ENCODE measurements around the gene DCAF8. TPM values are rescaled to one million over a fixed set of nuclear protein-coding genes. Genes with fewer than 3 reads are reported as not detected.

DCAF8 gene
- total and polyA plus RNA-seq, 2 donors (not counting 1 experiment from before 2014, with no cell fraction given), result 194 to 266 TPM

- ChIA-PET POLR2A (interaction anchor here (1.0 to 2.2 kb wide), 3 partner anchors 21 to 183 kb away, joined by 3 to 20 read pairs (median 3); partner anchors contain the start of gene DCAF8), CTCF (interaction anchor here (0.6 to 2.0 kb wide), 9 partner anchors 19 to 468 kb away, joined by 3 to 9 read pairs (median 3); partner anchors contain the start of gene DCAF8)
- Mint-ChIP-seq H3K9me3 (ENCODE audit: insufficient read depth) (no peaks in the 10 kb centered on the region), H3K4me1 (peaks cover 21% of the 10 kb centered on the region), H3K27me3 (no peaks in the 10 kb centered on the region), H3K27ac (peak overlapping the region; percentile 96), H3K4me3 (peak overlapping the region; percentile 97)
- Histone ChIP-seq H3K4me2 (replicated peaks; ENCODE audit: low read depth, low read length, poor library complexity, severe bottlenecking) (peak overlapping the region; percentile 77), H3K27ac (ENCODE audit: low read length in 2 of 2) (peak overlapping the region; percentile 26 to 75), H3K4me3 (ENCODE audit: control extremely low read depth in 1 of 5, extremely low read depth in 1 of 5, insufficient read depth in 1 of 5, low read depth in 2 of 5, low read length in 4 of 5) (peak overlapping the region; percentile 59 to 88 (median 78)), H4K20me1 (ENCODE audit: control insufficient read depth, insufficient read depth, low read length, poor library complexity, severe bottlenecking) (no peaks in the 10 kb centered on the region), H3K9ac (ENCODE audit: low read length) (peak overlapping the region; percentile 78), H2AFZ (ENCODE audit: insufficient read depth, low read depth, low read length, poor library complexity, severe bottlenecking) (peak overlapping the region; percentile 81), H3K9me3 (ENCODE audit: control extremely low read depth in 1 of 3, control insufficient read depth in 2 of 3, insufficient read depth in 1 of 3, low read length in 2 of 3) (no peaks in the 10 kb centered on the region), H3K27me3 (replicated peaks in 1 of 4; ENCODE audit: control extremely low read depth in 1 of 4, control insufficient read depth in 3 of 4, insufficient read depth in 4 of 4, low read length in 3 of 4) (no peaks in the 10 kb centered on the region), H3K79me2 (ENCODE audit: control insufficient read depth, insufficient read depth, low read length) (peaks cover 30% of the 10 kb centered on the region), H3K36me3 (replicated peaks in 1 of 2; ENCODE audit: control extremely low read depth in 1 of 2, control insufficient read depth in 1 of 2, extremely low read depth in 1 of 2, insufficient read depth in 2 of 2, low read length in 1 of 2) (peaks cover 0 to 41% of the 10 kb centered on the region in 2 experiments), H3K4me1 (ENCODE audit: control insufficient read depth in 2 of 2, insufficient read depth in 2 of 2, low read length in 2 of 2) (peaks cover 9 to 21% of the 10 kb centered on the region in 2 donors)
- DNase-seq, result no peak
- intact Hi-C loops (cut with micrococcal nuclease), result loop anchor here (2.0 kb wide), 1 partner anchor 58 kb away; the partner anchor contains the start of genes COPA and NCSTN
- no peak for TF ChIP-seq CTCF (IDR thresholded peaks at IDR 0.05)
- no peak for TF ChIP-seq EZH2 (IDR thresholded peaks at IDR 0.05; ENCODE audit: borderline replicate concordance, insufficient read depth, low read depth, low read length, poor library complexity, severe bottlenecking)
- WGBS (ENCODE audit: insufficient coverage), result 11% methylated on average over 11 of the region's 15 CpGs
- ATAC-seq (ENCODE audit: low read depth), result peak; percentile 2
Measured at GRCh38 chr1:160284220-160284781, 22.0 kb upstream of the DCAF8 start.

GRCh38 chr1:160282807-160283206 is 20.5 kb upstream of the DCAF8 start:
- H3K9ac ChIP-seq (ENCODE audit: low read length), result no peak overlapping the region
- peaks cover 30% of the 10 kb centered on the region for H3K79me2 ChIP-seq (ENCODE audit: control insufficient read depth, insufficient read depth, low read length)
- peaks cover 2 to 47% of the 10 kb centered on the region in 2 experiments for H3K36me3 ChIP-seq (replicated peaks in 1 of 2; ENCODE audit: control extremely low read depth in 1 of 2, control insufficient read depth in 1 of 2, extremely low read depth in 1 of 2, insufficient read depth in 2 of 2, low read length in 1 of 2)
- no peak for DNase-seq
- no peaks in the 10 kb centered on the region for H3K27me3 Mint-ChIP-seq
- H3K4me2 ChIP-seq (replicated peaks; ENCODE audit: low read depth, low read length, poor library complexity, severe bottlenecking), result no peak overlapping the region
- ChIA-PET CTCF (interaction anchor here (1.3 to 5.3 kb wide), 2 partner anchors 9 to 94 kb away, joined by 3 to 32 read pairs; no protein-coding TSS in a partner anchor), POLR2A (no interaction called here)
- H3K4me3 Mint-ChIP-seq, result no peak overlapping the region
- H4K20me1 ChIP-seq (ENCODE audit: control insufficient read depth, insufficient read depth, low read length, poor library complexity, severe bottlenecking), result no peaks in the 10 kb centered on the region
- intact Hi-C loops (cut with micrococcal nuclease), result no loop called here
- ATAC-seq (ENCODE audit: low read depth), result no peak
- H3K4me1 ChIP-seq (ENCODE audit: control insufficient read depth in 2 of 2, insufficient read depth in 2 of 2, low read length in 2 of 2), result peaks cover 9 to 21% of the 10 kb centered on the region in 2 donors
- peaks cover 21% of the 10 kb centered on the region for H3K4me1 Mint-ChIP-seq
- H3K27ac Mint-ChIP-seq, result no peak overlapping the region
- H3K27ac ChIP-seq (ENCODE audit: low read length in 2 of 2), result no peak overlapping the region
- no peaks in the 10 kb centered on the region for H3K27me3 ChIP-seq (replicated peaks in 1 of 4; ENCODE audit: control extremely low read depth in 1 of 4, control insufficient read depth in 3 of 4, insufficient read depth in 4 of 4, low read length in 3 of 4)
- 99% methylated on average over 7 of the region's 7 CpGs for WGBS (ENCODE audit: insufficient coverage)
- no peaks in the 10 kb centered on the region for H3K9me3 ChIP-seq (ENCODE audit: control extremely low read depth in 1 of 3, control insufficient read depth in 2 of 3, insufficient read depth in 1 of 3, low read length in 2 of 3)
- TF ChIP-seq CTCF (IDR thresholded peaks at IDR 0.05) (no peak), EZH2 (IDR thresholded peaks at IDR 0.05; ENCODE audit: borderline replicate concordance, insufficient read depth, low read depth, low read length, poor library complexity, severe bottlenecking) (no peak)
- no peak overlapping the region for H3K4me3 ChIP-seq (ENCODE audit: control extremely low read depth in 1 of 5, extremely low read depth in 1 of 5, insufficient read depth in 1 of 5, low read depth in 2 of 5, low read length in 4 of 5)
- H2AFZ ChIP-seq (ENCODE audit: insufficient read depth, low read depth, low read length, poor library complexity, severe bottlenecking), result no peak overlapping the region
- no peaks in the 10 kb centered on the region for H3K9me3 Mint-ChIP-seq (ENCODE audit: insufficient read depth)
